HEK293 (cell line): ENCODE results near the gene STN1.

Experiments
- CTCF ChIA-PET: fragments of 350-600 bp; formaldehyde crosslinking; extraction: SDS; loops from one replicate; lab custom pipeline; 2021; ENCODE audit warnings: antibody characterized with exemption; lab: Yijun Ruan, JAX
- POLR2A ChIA-PET: fragments of 300-600 bp; formaldehyde crosslinking; extraction: SDS; loops from one replicate; lab custom pipeline; 2020; ENCODE audit warnings: antibody characterized with exemption, inconsistent platforms; lab: Yijun Ruan, JAX
- H3K27ac ChIP-seq: fragments of 200-500 bp; sonication (Bioruptor generic); 2 replicates; pipeline ENCODE4 v1.5.1; 2014; ENCODE audit warnings: low read depth, low read length, control low read depth, inconsistent platforms; ENCODE audit errors: extremely low read depth
- H3K36me3 ChIP-seq, 2 experiments: fragments of 200-500 bp in 1 of 2; sonication (Bioruptor generic) in 1 of 2; 1 replicate in 1 of 2; 2 replicates in 1 of 2; pipeline ENCODE4 v1.5.1; 2014 to 2017; ENCODE audit warnings: inconsistent platforms in 2 of 2, low read length in 2 of 2; ENCODE audit not compliant: control insufficient read depth in 2 of 2, insufficient read depth in 1 of 2
- H3K4me1 ChIP-seq: fragments of 200-500 bp; sonication (Bioruptor generic); 2 replicates; pipeline ENCODE4 v1.5.1; 2014; ENCODE audit warnings: mild to moderate bottlenecking, low read length, inconsistent platforms; ENCODE audit not compliant: control insufficient read depth, insufficient read depth
- H3K4me3 ChIP-seq: 2 replicates; pipeline ENCODE4 v1.5.1; 2011; ENCODE audit warnings: low read depth, mild to moderate bottlenecking, control low read depth, low read length, moderate library complexity
- H3K9me3 ChIP-seq: fragments of 200-500 bp; sonication (Bioruptor generic); 2 replicates; pipeline ENCODE4 v1.5.1; 2014; ENCODE audit warnings: low read depth, low read length, inconsistent platforms; ENCODE audit not compliant: control insufficient read depth, insufficient read depth
- BCL11A ChIP-seq: fragments of 450-650 bp; formaldehyde crosslinking; IDR thresholded peaks from 2 replicates; pipeline ENCODE4 v1.5.1; 2016; ENCODE audit warnings: low read depth, missing biosample characterization, missing genetic modification characterization
- SCRT1 ChIP-seq: fragments of 450-650 bp; formaldehyde crosslinking; IDR thresholded peaks from 2 replicates; pipeline ENCODE4 v1.5.1; 2016; ENCODE audit warnings: missing biosample characterization, missing genetic modification characterization, borderline replicate concordance
- SCRT2 ChIP-seq: fragments of 450-650 bp; formaldehyde crosslinking; IDR thresholded peaks from 2 replicates; pipeline ENCODE4 v1.5.1; 2016; ENCODE audit warnings: missing biosample characterization, missing genetic modification characterization
- ZBTB7A ChIP-seq: fragments of 450-650 bp; formaldehyde crosslinking; IDR thresholded peaks from 2 replicates; pipeline ENCODE4 v1.5.1; 2016; ENCODE audit warnings: low read depth, missing biosample characterization, missing genetic modification characterization
- ZIC2 ChIP-seq: fragments of 450-650 bp; formaldehyde crosslinking; IDR thresholded peaks from 2 replicates; pipeline ENCODE4 v1.5.1; 2016; ENCODE audit warnings: missing biosample characterization, missing genetic modification characterization
- ZNF19 ChIP-seq: fragments of 450-650 bp; formaldehyde crosslinking; IDR thresholded peaks from 2 replicates; pipeline ENCODE4; 2016; ENCODE audit warnings: missing biosample characterization, missing genetic modification characterization, low read depth
- ZNF221 ChIP-seq: fragments of 450-650 bp; formaldehyde crosslinking; IDR thresholded peaks from 2 replicates; pipeline ENCODE4 v1.5.1; 2017; ENCODE audit warnings: missing biosample characterization, missing genetic modification characterization, borderline replicate concordance
- ZNF239 ChIP-seq: fragments of 450-650 bp; formaldehyde crosslinking; IDR thresholded peaks from 2 replicates; pipeline ENCODE4 v1.5.1; 2016; ENCODE audit warnings: missing biosample characterization, missing genetic modification characterization
- ZNF341 ChIP-seq: fragments of 450-650 bp; formaldehyde crosslinking; IDR thresholded peaks from 2 replicates; pipeline ENCODE4; 2016; ENCODE audit warnings: low read depth, missing biosample characterization, missing genetic modification characterization
- ZNF404 ChIP-seq: fragments of 450-650 bp; formaldehyde crosslinking; IDR thresholded peaks from 2 replicates; pipeline ENCODE4 v1.5.1; 2017; ENCODE audit warnings: missing biosample characterization, missing genetic modification characterization
- ZNF433 ChIP-seq: fragments of 450-650 bp; formaldehyde crosslinking; IDR thresholded peaks from 2 replicates; pipeline ENCODE4 v1.5.1; 2016; ENCODE audit warnings: missing biosample characterization, missing genetic modification characterization, low read depth
- ZNF560 ChIP-seq: fragments of 450-650 bp; formaldehyde crosslinking; IDR thresholded peaks from 2 replicates; pipeline ENCODE4 v1.5.1; 2017; ENCODE audit warnings: missing biosample characterization, missing genetic modification characterization, borderline replicate concordance
- ZNF600 ChIP-seq: fragments of 450-650 bp; formaldehyde crosslinking; IDR thresholded peaks from 2 replicates; pipeline ENCODE4 v1.5.1; 2016; ENCODE audit warnings: missing biosample characterization, missing genetic modification characterization
- ZNF624 ChIP-seq: fragments of 450-650 bp; formaldehyde crosslinking; IDR thresholded peaks from 2 replicates; pipeline ENCODE4 v1.5.1; 2017; ENCODE audit warnings: missing biosample characterization, missing genetic modification characterization
- ZNF658 ChIP-seq: fragments of 450-650 bp; formaldehyde crosslinking; IDR thresholded peaks from 2 replicates; pipeline ENCODE4; 2016; ENCODE audit warnings: missing biosample characterization, missing genetic modification characterization
- ZNF664 ChIP-seq: fragments of 450-650 bp; formaldehyde crosslinking; IDR thresholded peaks from 2 replicates; pipeline ENCODE4 v1.5.1; 2016; ENCODE audit warnings: missing biosample characterization, missing genetic modification characterization
- ZNF701 ChIP-seq: fragments of 450-650 bp; formaldehyde crosslinking; IDR thresholded peaks from 2 replicates; pipeline ENCODE4 v1.5.1; 2016; ENCODE audit warnings: missing biosample characterization, missing genetic modification characterization
- ZNF747 ChIP-seq: fragments of 450-650 bp; formaldehyde crosslinking; IDR thresholded peaks from 2 replicates; pipeline ENCODE4 v1.5.1; 2016; ENCODE audit warnings: missing biosample characterization, missing genetic modification characterization
- ZNF791 ChIP-seq: fragments of 450-650 bp; formaldehyde crosslinking; IDR thresholded peaks from 2 replicates; pipeline ENCODE4 v1.5.1; 2016; ENCODE audit warnings: missing biosample characterization, missing genetic modification characterization
- TF ChIP-seq, protein P1 (sequence below): fragments of 450-650 bp; formaldehyde crosslinking; IDR thresholded peaks from 2 replicates; pipeline ENCODE4 v1.5.1; 2016; ENCODE audit warnings: missing biosample characterization, missing genetic modification characterization
- TF ChIP-seq, protein P2 (sequence below): fragments of 450-650 bp; formaldehyde crosslinking; IDR thresholded peaks from 2 replicates; pipeline ENCODE4 v1.5.1; 2016; ENCODE audit warnings: missing biosample characterization, missing genetic modification characterization
- TF ChIP-seq, protein P3 (sequence below): fragments of 450-650 bp; formaldehyde crosslinking; IDR thresholded peaks from 2 replicates; pipeline ENCODE4 v1.5.1; 2017; ENCODE audit warnings: missing biosample characterization, missing genetic modification characterization
- TF ChIP-seq, protein P4 (sequence below): fragments of 450-650 bp; formaldehyde crosslinking; IDR thresholded peaks from 2 replicates; pipeline ENCODE4 v1.5.1; 2017; ENCODE audit warnings: missing biosample characterization, mild to moderate bottlenecking, missing genetic modification characterization, moderate library complexity
- TF ChIP-seq, protein P5 (sequence below): fragments of 450-650 bp; IDR thresholded peaks from 2 replicates; pipeline ENCODE4 v1.5.1; 2018; ENCODE audit warnings: missing biosample characterization, missing genetic modification characterization

Gene STN1

DNA sequence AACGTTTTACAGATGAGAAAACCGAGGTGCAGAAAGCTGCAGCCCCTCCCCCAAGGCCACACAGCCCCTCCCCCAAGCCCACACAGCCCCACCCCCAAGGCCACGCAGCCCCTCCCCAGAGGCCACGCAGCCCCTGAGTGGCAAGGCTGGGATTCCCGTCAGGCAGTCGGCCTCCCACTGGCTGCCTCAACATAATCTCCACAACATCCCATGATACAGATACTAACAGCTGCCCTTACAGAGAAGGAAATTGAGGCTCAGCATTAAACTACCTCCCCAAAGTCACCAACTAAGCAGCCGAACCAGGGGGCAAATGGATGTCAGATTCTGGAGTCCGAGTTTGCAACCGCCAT, 78.5 kb downstream of the STN1 start:
- POLR2A ChIA-PET: no interaction called here

DNA sequence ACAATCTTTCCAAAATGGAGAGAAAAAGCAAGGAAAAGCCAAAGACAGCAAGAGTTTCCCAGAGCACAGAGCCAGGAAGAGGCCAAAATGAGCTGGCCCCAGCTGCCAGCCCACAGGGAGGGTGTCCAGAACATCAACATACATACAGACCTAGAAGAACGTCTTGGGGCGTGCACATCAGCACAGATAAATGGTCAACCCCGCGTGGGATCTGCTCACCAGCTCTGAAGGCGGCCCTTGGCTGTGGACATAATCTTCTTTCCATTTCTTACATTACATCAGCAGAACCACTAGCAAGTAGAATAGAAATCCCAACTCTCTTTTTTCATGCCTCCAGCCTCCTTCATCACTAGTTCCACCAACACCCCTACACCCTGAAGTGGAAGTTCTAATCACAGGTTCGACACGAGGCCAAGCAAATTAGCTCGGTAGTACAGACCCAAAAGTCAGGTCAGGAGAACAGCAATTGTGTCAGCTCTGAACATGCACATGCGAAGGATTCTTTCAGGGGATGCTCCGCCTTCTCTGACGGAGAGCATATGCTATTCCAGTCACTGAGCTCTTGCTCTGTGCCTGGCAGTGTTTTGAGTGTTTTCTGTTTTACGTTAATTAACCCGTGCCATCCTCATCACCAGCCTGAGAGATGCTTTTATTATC, 79.0 kb downstream of the STN1 start:
- Histone ChIP-seq H3K9me3 (no peaks in the 10 kb centered on the region), H3K27ac (no peak overlapping the region), H3K4me1 (peaks cover 10% of the 10 kb centered on the region), H3K36me3 (no peaks in the 10 kb centered on the region), H3K4me3 (no peak overlapping the region)
- TF ChIP-seq, protein P1, sequence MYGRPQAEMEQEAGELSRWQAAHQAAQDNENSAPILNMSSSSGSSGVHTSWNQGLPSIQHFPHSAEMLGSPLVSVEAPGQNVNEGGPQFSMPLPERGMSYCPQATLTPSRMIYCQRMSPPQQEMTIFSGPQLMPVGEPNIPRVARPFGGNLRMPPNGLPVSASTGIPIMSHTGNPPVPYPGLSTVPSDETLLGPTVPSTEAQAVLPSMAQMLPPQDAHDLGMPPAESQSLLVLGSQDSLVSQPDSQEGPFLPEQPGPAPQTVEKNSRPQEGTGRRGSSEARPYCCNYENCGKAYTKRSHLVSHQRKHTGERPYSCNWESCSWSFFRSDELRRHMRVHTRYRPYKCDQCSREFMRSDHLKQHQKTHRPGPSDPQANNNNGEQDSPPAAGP (tag by site-specific recombination): no peak
- TF ChIP-seq ZNF701 (tag by site-specific recombination) (no peak), SCRT1 (tag by site-specific recombination) (no peak), ZNF600 (0 out of 2 replicates have a peak, but pooled peaks have one; percentile 37), ZNF341 (tag by site-specific recombination) (peak; percentile 38; the same call in 1 of the 2 replicates)
- ChIA-PET POLR2A (no interaction called here), CTCF (interaction anchor here (0.7 to 1.3 kb wide), 3 partner anchors 9 to 85 kb away, joined by 3 to 5 read pairs (median 3); no protein-coding TSS in a partner anchor)

More for the DNA sequence above, 78.5 kb downstream of the STN1 start:
- no peaks in the 10 kb centered on the region for H3K9me3 ChIP-seq
- CTCF ChIA-PET: interaction anchor here (1.3 kb wide), 2 partner anchors 9 to 10 kb away, joined by 3 to 5 read pairs; no protein-coding TSS in a partner anchor
- no peak overlapping the region for H3K27ac ChIP-seq
- H3K4me1 ChIP-seq: peaks cover 7% of the 10 kb centered on the region
- no peaks in the 10 kb centered on the region for H3K36me3 ChIP-seq
- no peak overlapping the region for H3K4me3 ChIP-seq
- TF ChIP-seq ZNF747 (no peak), ZNF658 (no peak), ZNF433 (tag by site-specific recombination) (no peak), ZNF624 (no peak), ZNF221 (tag by site-specific recombination) (no peak), ZNF404 (tag by site-specific recombination) (no peak), BCL11A (no peak), ZNF239 (tag by site-specific recombination) (no peak), ZNF791 (tag by site-specific recombination) (no peak), ZNF560 (tag by site-specific recombination) (no peak)
- TF ChIP-seq, protein P2, sequence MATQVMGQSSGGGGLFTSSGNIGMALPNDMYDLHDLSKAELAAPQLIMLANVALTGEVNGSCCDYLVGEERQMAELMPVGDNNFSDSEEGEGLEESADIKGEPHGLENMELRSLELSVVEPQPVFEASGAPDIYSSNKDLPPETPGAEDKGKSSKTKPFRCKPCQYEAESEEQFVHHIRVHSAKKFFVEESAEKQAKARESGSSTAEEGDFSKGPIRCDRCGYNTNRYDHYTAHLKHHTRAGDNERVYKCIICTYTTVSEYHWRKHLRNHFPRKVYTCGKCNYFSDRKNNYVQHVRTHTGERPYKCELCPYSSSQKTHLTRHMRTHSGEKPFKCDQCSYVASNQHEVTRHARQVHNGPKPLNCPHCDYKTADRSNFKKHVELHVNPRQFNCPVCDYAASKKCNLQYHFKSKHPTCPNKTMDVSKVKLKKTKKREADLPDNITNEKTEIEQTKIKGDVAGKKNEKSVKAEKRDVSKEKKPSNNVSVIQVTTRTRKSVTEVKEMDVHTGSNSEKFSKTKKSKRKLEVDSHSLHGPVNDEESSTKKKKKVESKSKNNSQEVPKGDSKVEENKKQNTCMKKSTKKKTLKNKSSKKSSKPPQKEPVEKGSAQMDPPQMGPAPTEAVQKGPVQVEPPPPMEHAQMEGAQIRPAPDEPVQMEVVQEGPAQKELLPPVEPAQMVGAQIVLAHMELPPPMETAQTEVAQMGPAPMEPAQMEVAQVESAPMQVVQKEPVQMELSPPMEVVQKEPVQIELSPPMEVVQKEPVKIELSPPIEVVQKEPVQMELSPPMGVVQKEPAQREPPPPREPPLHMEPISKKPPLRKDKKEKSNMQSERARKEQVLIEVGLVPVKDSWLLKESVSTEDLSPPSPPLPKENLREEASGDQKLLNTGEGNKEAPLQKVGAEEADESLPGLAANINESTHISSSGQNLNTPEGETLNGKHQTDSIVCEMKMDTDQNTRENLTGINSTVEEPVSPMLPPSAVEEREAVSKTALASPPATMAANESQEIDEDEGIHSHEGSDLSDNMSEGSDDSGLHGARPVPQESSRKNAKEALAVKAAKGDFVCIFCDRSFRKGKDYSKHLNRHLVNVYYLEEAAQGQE (tag by site-specific recombination): no peak
- TF ChIP-seq, protein P3, sequence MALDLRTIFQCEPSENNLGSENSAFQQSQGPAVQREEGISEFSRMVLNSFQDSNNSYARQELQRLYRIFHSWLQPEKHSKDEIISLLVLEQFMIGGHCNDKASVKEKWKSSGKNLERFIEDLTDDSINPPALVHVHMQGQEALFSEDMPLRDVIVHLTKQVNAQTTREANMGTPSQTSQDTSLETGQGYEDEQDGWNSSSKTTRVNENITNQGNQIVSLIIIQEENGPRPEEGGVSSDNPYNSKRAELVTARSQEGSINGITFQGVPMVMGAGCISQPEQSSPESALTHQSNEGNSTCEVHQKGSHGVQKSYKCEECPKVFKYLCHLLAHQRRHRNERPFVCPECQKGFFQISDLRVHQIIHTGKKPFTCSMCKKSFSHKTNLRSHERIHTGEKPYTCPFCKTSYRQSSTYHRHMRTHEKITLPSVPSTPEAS (tag by site-specific recombination): no peak

DNA sequence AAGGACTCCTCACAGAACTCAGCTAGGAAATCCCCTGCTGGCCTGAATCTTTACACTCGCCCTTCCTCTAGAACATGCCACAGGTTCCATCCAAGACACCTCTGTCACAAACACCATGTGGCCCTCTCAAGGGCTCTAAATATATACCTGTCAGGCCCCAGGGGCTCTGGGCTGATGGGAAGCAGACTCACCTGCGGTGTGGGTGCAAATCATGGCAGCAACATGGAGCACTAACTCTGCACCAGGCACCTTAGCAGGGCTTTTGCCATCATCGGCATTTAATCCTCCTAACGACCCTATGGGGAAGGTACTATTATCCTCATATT, 80.0 kb downstream of the STN1 start:
- Histone ChIP-seq H3K4me3 (no peak overlapping the region), H3K4me1 (peaks cover 15% of the 10 kb centered on the region), H3K27ac (no peak overlapping the region), H3K36me3 (no peaks in the 10 kb centered on the region), H3K9me3 (no peaks in the 10 kb centered on the region)
- ChIA-PET CTCF (no interaction called here), POLR2A (no interaction called here)
- TF ChIP-seq ZBTB7A (no peak), ZNF664 (tag by site-specific recombination) (no peak), ZNF19 (tag by site-specific recombination) (no peak), SCRT2 (tag by site-specific recombination) (0 out of 2 replicates have a peak, but pooled peaks have one; percentile 28), ZIC2 (tag by site-specific recombination) (peak; percentile 15; the same call in 1 of the 2 replicates), ZNF341 (tag by site-specific recombination) (no peak)
- TF ChIP-seq, protein P4, sequence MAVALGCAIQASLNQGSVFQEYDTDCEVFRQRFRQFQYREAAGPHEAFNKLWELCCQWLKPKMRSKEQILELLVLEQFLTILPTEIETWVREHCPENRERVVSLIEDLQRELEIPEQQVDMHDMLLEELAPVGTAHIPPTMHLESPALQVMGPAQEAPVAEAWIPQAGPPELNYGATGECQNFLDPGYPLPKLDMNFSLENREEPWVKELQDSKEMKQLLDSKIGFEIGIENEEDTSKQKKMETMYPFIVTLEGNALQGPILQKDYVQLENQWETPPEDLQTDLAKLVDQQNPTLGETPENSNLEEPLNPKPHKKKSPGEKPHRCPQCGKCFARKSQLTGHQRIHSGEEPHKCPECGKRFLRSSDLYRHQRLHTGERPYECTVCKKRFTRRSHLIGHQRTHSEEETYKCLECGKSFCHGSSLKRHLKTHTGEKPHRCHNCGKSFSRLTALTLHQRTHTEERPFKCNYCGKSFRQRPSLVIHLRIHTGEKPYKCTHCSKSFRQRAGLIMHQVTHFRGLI (tag by site-specific recombination): no peak
- TF ChIP-seq, protein P5, sequence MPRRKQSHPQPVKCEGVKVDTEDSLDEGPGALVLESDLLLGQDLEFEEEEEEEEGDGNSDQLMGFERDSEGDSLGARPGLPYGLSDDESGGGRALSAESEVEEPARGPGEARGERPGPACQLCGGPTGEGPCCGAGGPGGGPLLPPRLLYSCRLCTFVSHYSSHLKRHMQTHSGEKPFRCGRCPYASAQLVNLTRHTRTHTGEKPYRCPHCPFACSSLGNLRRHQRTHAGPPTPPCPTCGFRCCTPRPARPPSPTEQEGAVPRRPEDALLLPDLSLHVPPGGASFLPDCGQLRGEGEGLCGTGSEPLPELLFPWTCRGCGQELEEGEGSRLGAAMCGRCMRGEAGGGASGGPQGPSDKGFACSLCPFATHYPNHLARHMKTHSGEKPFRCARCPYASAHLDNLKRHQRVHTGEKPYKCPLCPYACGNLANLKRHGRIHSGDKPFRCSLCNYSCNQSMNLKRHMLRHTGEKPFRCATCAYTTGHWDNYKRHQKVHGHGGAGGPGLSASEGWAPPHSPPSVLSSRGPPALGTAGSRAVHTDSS (tag by site-specific recombination): no peak
